LNCAP (cell line): ENCODE results near the gene NELFA.

ENCODE experiments used
- TF ChIP-seq, protein P1 (sequence below): fragments of 450-650 bp; IDR thresholded peaks from 2 replicates; pipeline ENCODE4 v1.5.1; 2017; ENCODE audit warnings: mild to moderate bottlenecking

Gene NELFA

GRCh38 chr4:1937550-1937949, 71.2 kb downstream of the NELFA start:
- TF ChIP-seq, protein P1, sequence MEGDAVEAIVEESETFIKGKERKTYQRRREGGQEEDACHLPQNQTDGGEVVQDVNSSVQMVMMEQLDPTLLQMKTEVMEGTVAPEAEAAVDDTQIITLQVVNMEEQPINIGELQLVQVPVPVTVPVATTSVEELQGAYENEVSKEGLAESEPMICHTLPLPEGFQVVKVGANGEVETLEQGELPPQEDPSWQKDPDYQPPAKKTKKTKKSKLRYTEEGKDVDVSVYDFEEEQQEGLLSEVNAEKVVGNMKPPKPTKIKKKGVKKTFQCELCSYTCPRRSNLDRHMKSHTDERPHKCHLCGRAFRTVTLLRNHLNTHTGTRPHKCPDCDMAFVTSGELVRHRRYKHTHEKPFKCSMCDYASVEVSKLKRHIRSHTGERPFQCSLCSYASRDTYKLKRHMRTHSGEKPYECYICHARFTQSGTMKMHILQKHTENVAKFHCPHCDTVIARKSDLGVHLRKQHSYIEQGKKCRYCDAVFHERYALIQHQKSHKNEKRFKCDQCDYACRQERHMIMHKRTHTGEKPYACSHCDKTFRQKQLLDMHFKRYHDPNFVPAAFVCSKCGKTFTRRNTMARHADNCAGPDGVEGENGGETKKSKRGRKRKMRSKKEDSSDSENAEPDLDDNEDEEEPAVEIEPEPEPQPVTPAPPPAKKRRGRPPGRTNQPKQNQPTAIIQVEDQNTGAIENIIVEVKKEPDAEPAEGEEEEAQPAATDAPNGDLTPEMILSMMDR, result no peak

DNA sequence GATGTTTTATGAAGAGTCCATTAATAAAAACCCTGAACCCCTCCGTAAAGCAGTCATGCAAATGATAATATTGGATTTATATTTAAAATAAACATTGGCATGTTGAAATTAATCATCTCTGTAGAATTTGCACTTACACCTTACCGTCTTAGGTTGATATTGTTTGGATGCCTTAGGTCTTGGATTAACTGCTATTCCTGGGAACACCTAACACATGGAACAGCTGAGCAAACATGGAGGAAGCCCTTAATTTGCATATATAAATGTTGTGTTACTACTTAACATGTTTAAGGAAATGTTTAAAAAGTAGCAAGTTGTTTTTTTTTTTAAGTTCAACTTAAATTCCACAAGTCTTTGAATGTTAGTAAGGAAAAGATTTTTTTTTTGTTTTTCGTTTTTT, 75.1 kb downstream of the NELFA start:
- TF ChIP-seq, protein P1, result no peak

- TF ChIP-seq, protein P1, result no peak
Measured at GRCh38 chr4:1932736-1933135, 76.0 kb downstream of the NELFA start.
